GM18511 (cell line): Measurements from ENCODE around the gene FDX1.
"Not testable (repeated sequence)": the region's sequence is repeated elsewhere in the genome, so short reads cannot be mapped to it uniquely, and the experiment has no call there.

ENCODE experiments used
- ATAC-seq: cut with Tn5 transposase; IDR thresholded peaks from one replicate; pipeline ENCODE4 v1.9.1; 2021; ENCODE audit warnings: mild to moderate bottlenecking, moderate library complexity; ENCODE audit not compliant: unreplicated experiment

Gene FDX1

GRCh38 chr11:110429731-110430266 lies at the start of gene FDX1:
TSS of gene FDX1 (plus strand) at chr11:110429948. CDS start at chr11:110430121, 173 bp downstream.
- ATAC-seq = peak; percentile 88

GRCh38 chr11:110380836-110381622 lies 48.7 kb upstream of the FDX1 start:
- no peak for ATAC-seq

GRCh38 chr11:110388231-110388630 lies 41.5 kb upstream of the FDX1 start:
- not testable (repeated sequence) for ATAC-seq

GRCh38 chr11:110389965-110390364 lies 39.8 kb upstream of the FDX1 start:
- no peak for ATAC-seq

- no peak for ATAC-seq
These were observed 37.7 kb upstream of the FDX1 start for GRCh38 chr11:110392056-110392455.

- not testable (repeated sequence) for ATAC-seq
These were observed 32.0 kb upstream of the FDX1 start for GRCh38 chr11:110397668-110398286.

- ATAC-seq = not testable (repeated sequence)
These were observed 26.2 kb upstream of the FDX1 start for GRCh38 chr11:110403585-110403984.

- not testable (repeated sequence) for ATAC-seq
These were observed 24.1 kb upstream of the FDX1 start for GRCh38 chr11:110405636-110406035.

- no peak for ATAC-seq
These were observed 22.4 kb upstream of the FDX1 start for GRCh38 chr11:110407315-110407714.

- ATAC-seq = no peak
These were observed 20.6 kb upstream of the FDX1 start for GRCh38 chr11:110409174-110409573.

- ATAC-seq = no peak
These were observed 19.1 kb upstream of the FDX1 start for GRCh38 chr11:110410651-110411050.

- no peak for ATAC-seq
These were observed 14.7 kb upstream of the FDX1 start for GRCh38 chr11:110415081-110415480.

GRCh38 chr11:110421658-110422057 lies 8.1 kb upstream of the FDX1 start:
- ATAC-seq = not testable (repeated sequence)

GRCh38 chr11:110422306-110422905 lies 7.3 kb upstream of the FDX1 start:
- no peak for ATAC-seq

GRCh38 chr11:110424775-110425444 lies 4.8 kb upstream of the FDX1 start:
- no peak for ATAC-seq

- no peak for ATAC-seq
These were observed 3.8 kb upstream of the FDX1 start for GRCh38 chr11:110425751-110426545.

- no peak for ATAC-seq
These were observed 1.7 kb upstream of the FDX1 start for GRCh38 chr11:110428040-110428439.

- no peak for ATAC-seq
These were observed 605 bp upstream of the FDX1 start for GRCh38 chr11:110428956-110429730.

- ATAC-seq = peak; percentile 42
These were observed 711 bp downstream of the FDX1 start for GRCh38 chr11:110430267-110431050.
